ENCODE data around the gene IGF1R. TPM values are rescaled to one million over a fixed set of nuclear protein-coding genes. Genes with fewer than 3 reads are reported as not detected.

IGF1R gene
- 13.8 and 17.7 TPM in 2 replicates for total RNA-seq

GRCh38 chr15:98647774-98648653 lies at the start of gene IGF1R:
Gene IGF1R (plus strand): TSS chr15:98648539. CDS start chr15:98649582, 1,043 bp downstream.

All from cardiac atrium fibroblast (primary cell).